CD4-positive, alpha-beta memory T cell (primary cell): Measurements from ENCODE around the gene CUL9. TPM values are rescaled to one million over a fixed set of nuclear protein-coding genes. Genes with fewer than 3 reads are reported as not detected.

Experiments
- CTCF ChIA-PET: fragments of 350-600 bp; sonication (Branson Sonifier 250); formaldehyde crosslinking; loops from one replicate; lab custom pipeline; 2021; ENCODE audit warnings: inconsistent platforms; ENCODE audit not compliant: partially characterized antibody; lab: Charles Lee
- POLR2A ChIA-PET: fragments of 350-600 bp; sonication (Branson Sonifier 250); formaldehyde crosslinking; loops from one replicate; lab custom pipeline; 2021; ENCODE audit not compliant: partially characterized antibody; lab: Charles Lee
- DNase-seq, 5 donors: peaks; one replicate each; pipeline versions ENCODE4 v3.0.0 to v3.0.0-alpha.2; 2020 to 2022; ENCODE audit warnings: mixed read lengths in 1 of 5
- H3K27ac ChIP-seq: one replicate; pipeline ENCODE4 v1.7.0; 2013; ENCODE audit warnings: low read depth, low read length
- H3K27me3 ChIP-seq: 2 replicates; pipeline ENCODE4 v1.7.0; 2013; ENCODE audit warnings: mild to moderate bottlenecking, low read length, moderate library complexity; ENCODE audit not compliant: insufficient read depth
- H3K36me3 ChIP-seq: 2 replicates; pipeline ENCODE4 v1.7.0; 2013; ENCODE audit warnings: mild to moderate bottlenecking, low read length, moderate library complexity; ENCODE audit not compliant: insufficient read depth
- H3K4me1 ChIP-seq: 2 replicates; pipeline ENCODE4 v1.7.0; 2013; ENCODE audit warnings: mild to moderate bottlenecking, low read length, moderate library complexity; ENCODE audit not compliant: insufficient read depth
- H3K4me3 ChIP-seq, 2 donors: one replicate each; pipeline ENCODE4 v1.7.0; 2013; ENCODE audit warnings: low read length in 2 of 2, mild to moderate bottlenecking in 1 of 2
- H3K9me3 ChIP-seq, 2 donors: one replicate each; pipeline ENCODE4 v1.7.0; 2013; ENCODE audit warnings: low read length in 2 of 2, control low read depth in 1 of 2; ENCODE audit not compliant: control insufficient read depth in 1 of 2
- H3K27ac Mint-ChIP-seq, 7 donors: one replicate each; pipeline ENCODE4 v1.8.0; 2020 to 2021; ENCODE audit warnings: mixed read lengths in 7 of 7, mild to moderate bottlenecking in 6 of 7, inconsistent platforms in 3 of 7, moderate library complexity in 3 of 7
- H3K27me3 Mint-ChIP-seq, 2 donors: one replicate each; pipeline ENCODE4 v1.8.0; 2020 to 2021; ENCODE audit warnings: mixed read lengths in 2 of 2
- H3K36me3 Mint-ChIP-seq, 2 donors: one replicate each; pipeline ENCODE4 v1.8.0; 2020 to 2021; ENCODE audit warnings: mixed read lengths in 2 of 2, inconsistent platforms in 1 of 2, mild to moderate bottlenecking in 1 of 2
- H3K4me1 Mint-ChIP-seq, 4 donors: one replicate each; pipeline ENCODE4 v1.8.0; 2020 to 2021; ENCODE audit warnings: mixed read lengths in 4 of 4, mild to moderate bottlenecking in 1 of 4
- H3K4me3 Mint-ChIP-seq, 8 donors: one replicate each; pipeline ENCODE4 v1.8.0; 2020 to 2021; ENCODE audit warnings: mixed read lengths in 8 of 8, mild to moderate bottlenecking in 7 of 8, moderate library complexity in 6 of 8, inconsistent platforms in 3 of 8
- H3K9me3 Mint-ChIP-seq, 8 donors: one replicate each; pipeline ENCODE4 v1.8.0; 2020 to 2021; ENCODE audit warnings: mixed read lengths in 8 of 8, mild to moderate bottlenecking in 5 of 8, inconsistent platforms in 3 of 8, moderate library complexity in 1 of 8
- intact Hi-C: fragments of 100-400 bp; cut with micrococcal nuclease; formaldehyde crosslinking; loops from one replicate; pipeline ENCODE4 v1.15.1; 2023
- polyA plus RNA-seq, 2 donors: library from polyadenylated mRNA; unstranded; fragments of 300-500 nt; fragmentation: Illumina TruSeq; gene quantifications; one replicate each; pipeline ENCODE4 v1.2.3, GENCODE V29; 2021
- total RNA-seq, 2 experiments: library from RNA; stranded (reverse); gene quantifications; one replicate each; pipeline ENCODE4 v1.2.3, GENCODE V29; 2021

The CUL9 gene
- total and polyA plus RNA-seq, 4 experiments from 2014 or later = 8.3 to 95.2 (median 54.9) TPM

- POLR2A ChIA-PET = interaction anchor here (1.6 kb wide), 1 partner anchor 22 kb away, joined by 5 read pairs; the partner anchor contains the start of gene CUL9
Observed at GRCh38 chr6:43159599-43159998, 22.4 kb upstream of the CUL9 start.

GRCh38 chr6:43163899-43164298 is 18.1 kb upstream of the CUL9 start:
- Histone ChIP-seq H3K27me3 (no peaks in the 10 kb centered on the region), H3K27ac (no peak overlapping the region), H3K4me3 (no peak overlapping the region), H3K9me3 (no peaks in the 10 kb centered on the region), H3K4me1 (no peaks in the 10 kb centered on the region), H3K36me3 (no peaks in the 10 kb centered on the region)
- ChIA-PET POLR2A (no interaction called here), CTCF (interaction anchor here (0.7 kb wide), 1 partner anchor 1721 kb away, joined by 3 read pairs; no protein-coding TSS in a partner anchor)
- intact Hi-C loops = no loop called here
- Mint-ChIP-seq H3K36me3 (no peaks in the 10 kb centered on the region), H3K4me3 (no peak overlapping the region), H3K27me3 (no peaks in the 10 kb centered on the region), H3K27ac (no peak overlapping the region), H3K4me1 (peaks cover 0 to 1% (median 0%) of the 10 kb centered on the region in 4 donors), H3K9me3 (no peaks in the 10 kb centered on the region)
- no peak for DNase-seq

More at GRCh38 chr6:43159599-43159998, 22.4 kb upstream of the CUL9 start:
- Mint-ChIP-seq H3K9me3 (no peaks in the 10 kb centered on the region), H3K27me3 (no peaks in the 10 kb centered on the region), H3K4me1 (peaks cover 0 to under 1% (median 0%) of the 10 kb centered on the region in 4 donors), H3K4me3 (no peak overlapping the region), H3K36me3 (no peaks in the 10 kb centered on the region), H3K27ac (no peak overlapping the region)
- H3K4me1 ChIP-seq = no peaks in the 10 kb centered on the region
- no peak overlapping the region for H3K27ac ChIP-seq
- no peaks in the 10 kb centered on the region for H3K9me3 ChIP-seq
- intact Hi-C loops = no loop called here
- CTCF ChIA-PET = interaction anchor here (1.2 kb wide), 1 partner anchor 16 kb away, joined by 5 read pairs; no protein-coding TSS in a partner anchor
- H3K27me3 ChIP-seq = no peaks in the 10 kb centered on the region
- no peaks in the 10 kb centered on the region for H3K36me3 ChIP-seq
- no peak for DNase-seq
- no peak overlapping the region for H3K4me3 ChIP-seq

- ChIA-PET POLR2A (interaction anchor here (1.0 to 5.6 kb wide), 6 partner anchors 11 to 280 kb away, joined by 3 to 46 read pairs (median 14); partner anchors contain the start of genes CUL9, DNPH1 and PEX6), CTCF (interaction anchor here (0.6 to 1.3 kb wide), 3 partner anchors 9 to 54 kb away, joined by 3 to 5 read pairs (median 3); no protein-coding TSS in a partner anchor)
- H3K36me3 ChIP-seq = peaks cover 5% of the 10 kb centered on the region
- intact Hi-C loops = loop anchor here (2.0 to 10.0 kb wide), 9 partner anchors 28 to 1386 kb away; partner anchors contain the start of genes BICRAL, KLC4, MRPL2 and POLH
- no peaks in the 10 kb centered on the region for H3K27me3 ChIP-seq
- H3K27me3 Mint-ChIP-seq = no peaks in the 10 kb centered on the region
- H3K4me3 ChIP-seq = peak overlapping the region; percentile 81
- H3K9me3 Mint-ChIP-seq = no peaks in the 10 kb centered on the region
- H3K36me3 Mint-ChIP-seq = peaks cover 9 to 16% of the 10 kb centered on the region in 2 donors
- H3K4me3 Mint-ChIP-seq = peak overlapping the region; percentile 92 to 99 (median 94)
- H3K4me1 Mint-ChIP-seq = peaks cover 29 to 47% (median 38%) of the 10 kb centered on the region in 4 donors
- no peaks in the 10 kb centered on the region for H3K9me3 ChIP-seq
- DNase-seq = no peak
- peaks cover 39% of the 10 kb centered on the region for H3K4me1 ChIP-seq
- peak overlapping the region; percentile 83 for H3K27ac ChIP-seq
- peak overlapping the region; percentile 77 to 99 (median 97) for H3K27ac Mint-ChIP-seq
Observed at GRCh38 chr6:43170417-43170930, 11.5 kb upstream of the CUL9 start.

GRCh38 chr6:43170931-43171706 is 10.9 kb upstream of the CUL9 start, which contains the start of gene SRF:
TSS of gene SRF (plus strand) at chr6:43171269. CDS start at chr6:43171657, 388 bp downstream.
- peaks cover 10 to 22% of the 10 kb centered on the region in 2 donors for H3K36me3 Mint-ChIP-seq
- peak within 1 kb of the TSS; percentile 93 to 99 (median 94) for H3K4me3 Mint-ChIP-seq
- POLR2A ChIA-PET = interaction anchor here (0.6 to 5.6 kb wide), 15 partner anchors 10 to 1437 kb away, joined by 3 to 46 read pairs (median 4); partner anchors contain the start of genes CNPY3, CUL9, DNPH1 and GTPBP2
- peak within 1 kb of the TSS; percentile 83 for H3K27ac ChIP-seq
- H3K9me3 Mint-ChIP-seq = no peaks in the 10 kb centered on the region
- no peaks in the 10 kb centered on the region for H3K9me3 ChIP-seq
- CTCF ChIA-PET = interaction anchor here (0.6 to 1.0 kb wide), 3 partner anchors 9 to 58 kb away, joined by 3 read pairs; partner anchors contain the start of gene DNPH1
- H3K27ac Mint-ChIP-seq = peak within 1 kb of the TSS; percentile 93 to 99 (median 97)
- peaks cover 12% of the 10 kb centered on the region for H3K36me3 ChIP-seq
- H3K4me1 ChIP-seq = peaks cover 46% of the 10 kb centered on the region
- intact Hi-C loops = loop anchor here (1.0 to 10.0 kb wide), 15 partner anchors 28 to 1386 kb away; partner anchors contain the start of genes BICRAL, CUL7, DNPH1 and KLC4
- peaks cover 29 to 53% (median 40%) of the 10 kb centered on the region in 4 donors for H3K4me1 Mint-ChIP-seq
- H3K27me3 ChIP-seq = no peaks in the 10 kb centered on the region
- peak within 1 kb of the TSS; percentile 81 for H3K4me3 ChIP-seq
- no peaks in the 10 kb centered on the region for H3K27me3 Mint-ChIP-seq
- DNase-seq = peak; percentile 98 to 100 (median 98)

GRCh38 chr6:43171707-43172103 is 10.3 kb upstream of the CUL9 start:
- Histone ChIP-seq H3K4me1 (peaks cover 47% of the 10 kb centered on the region), H3K9me3 (no peaks in the 10 kb centered on the region), H3K27me3 (no peaks in the 10 kb centered on the region), H3K27ac (peak overlapping the region; percentile 83), H3K36me3 (peaks cover 18% of the 10 kb centered on the region), H3K4me3 (peak overlapping the region; percentile 70 to 81)
- Mint-ChIP-seq H3K4me3 (peak overlapping the region; percentile 90 to 99 (median 93)), H3K36me3 (peaks cover 10 to 27% of the 10 kb centered on the region in 2 donors), H3K4me1 (peaks cover 29 to 56% (median 42%) of the 10 kb centered on the region in 4 donors), H3K27me3 (no peaks in the 10 kb centered on the region), H3K27ac (peak overlapping the region; percentile 91 to 98 (median 93)), H3K9me3 (no peaks in the 10 kb centered on the region)
- intact Hi-C loops = loop anchor here (1.0 to 10.0 kb wide), 15 partner anchors 29 to 1387 kb away; partner anchors contain the start of genes BICRAL, CUL7, DNPH1 and KLC4
- DNase-seq = peak in 4 of 5 donors; percentile 48 to 53 (median 50)
- CTCF ChIA-PET = interaction anchor here (0.7 to 1.0 kb wide), 2 partner anchors 28 to 58 kb away, joined by 3 read pairs; partner anchors contain the start of gene DNPH1
- POLR2A ChIA-PET = interaction anchor here (0.6 to 5.6 kb wide), 17 partner anchors 10 to 1437 kb away, joined by 3 to 46 read pairs (median 4); partner anchors contain the start of genes CNPY3, CUL9, DNPH1 and GTPBP2

- H3K27ac Mint-ChIP-seq = peak overlapping the region; percentile 91 to 98 (median 93)
- peak overlapping the region; percentile 83 for H3K27ac ChIP-seq
Observed at GRCh38 chr6:43172104-43173007, 9.6 kb upstream of the CUL9 start.

More at GRCh38 chr6:43172104-43173007, 9.6 kb upstream of the CUL9 start:
- no peaks in the 10 kb centered on the region for H3K27me3 Mint-ChIP-seq
- DNase-seq = peak; percentile 23 to 74 (median 36)
- H3K4me1 Mint-ChIP-seq = peaks cover 29 to 56% (median 42%) of the 10 kb centered on the region in 4 donors
- POLR2A ChIA-PET = interaction anchor here (0.5 to 5.6 kb wide), 17 partner anchors 9 to 1438 kb away, joined by 3 to 46 read pairs (median 3); partner anchors contain the start of genes ABCC10, CNPY3, CUL9 and DNPH1
- peak overlapping the region; percentile 90 to 99 (median 93) for H3K4me3 Mint-ChIP-seq
- Histone ChIP-seq H3K4me3 (peak overlapping the region; percentile 70 to 81), H3K9me3 (no peaks in the 10 kb centered on the region), H3K27me3 (no peaks in the 10 kb centered on the region), H3K36me3 (peaks cover 21% of the 10 kb centered on the region), H3K4me1 (peaks cover 47% of the 10 kb centered on the region)
- intact Hi-C loops = loop anchor here (5.0 to 10.0 kb wide), 4 partner anchors 210 to 1388 kb away; partner anchors contain the start of genes BICRAL, POLH, PRICKLE4 and TOMM6
- CTCF ChIA-PET = interaction anchor here (0.7 to 1.4 kb wide), 5 partner anchors 10 to 255 kb away, joined by 3 to 5 read pairs (median 3); partner anchors contain the start of genes ABCC10, CUL9 and DNPH1
- H3K9me3 Mint-ChIP-seq = no peaks in the 10 kb centered on the region
- H3K36me3 Mint-ChIP-seq = peaks cover 10 to 28% of the 10 kb centered on the region in 2 donors
